Putamen (tissue), 1 donor: ENCODE data around the gene PPP1R12B.

ENCODE experiments used
- DNase-seq: peaks from one replicate; pipeline ENCODE4 v3.0.0-alpha.2; 2016; ENCODE audit warnings: low spot score

PPP1R12B gene, protein sequence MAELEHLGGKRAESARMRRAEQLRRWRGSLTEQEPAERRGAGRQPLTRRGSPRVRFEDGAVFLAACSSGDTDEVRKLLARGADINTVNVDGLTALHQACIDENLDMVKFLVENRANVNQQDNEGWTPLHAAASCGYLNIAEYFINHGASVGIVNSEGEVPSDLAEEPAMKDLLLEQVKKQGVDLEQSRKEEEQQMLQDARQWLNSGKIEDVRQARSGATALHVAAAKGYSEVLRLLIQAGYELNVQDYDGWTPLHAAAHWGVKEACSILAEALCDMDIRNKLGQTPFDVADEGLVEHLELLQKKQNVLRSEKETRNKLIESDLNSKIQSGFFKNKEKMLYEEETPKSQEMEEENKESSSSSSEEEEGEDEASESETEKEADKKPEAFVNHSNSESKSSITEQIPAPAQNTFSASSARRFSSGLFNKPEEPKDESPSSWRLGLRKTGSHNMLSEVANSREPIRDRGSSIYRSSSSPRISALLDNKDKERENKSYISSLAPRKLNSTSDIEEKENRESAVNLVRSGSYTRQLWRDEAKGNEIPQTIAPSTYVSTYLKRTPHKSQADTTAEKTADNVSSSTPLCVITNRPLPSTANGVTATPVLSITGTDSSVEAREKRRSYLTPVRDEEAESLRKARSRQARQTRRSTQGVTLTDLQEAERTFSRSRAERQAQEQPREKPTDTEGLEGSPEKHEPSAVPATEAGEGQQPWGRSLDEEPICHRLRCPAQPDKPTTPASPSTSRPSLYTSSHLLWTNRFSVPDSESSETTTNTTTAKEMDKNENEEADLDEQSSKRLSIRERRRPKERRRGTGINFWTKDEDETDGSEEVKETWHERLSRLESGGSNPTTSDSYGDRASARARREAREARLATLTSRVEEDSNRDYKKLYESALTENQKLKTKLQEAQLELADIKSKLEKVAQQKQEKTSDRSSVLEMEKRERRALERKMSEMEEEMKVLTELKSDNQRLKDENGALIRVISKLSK

DNA sequence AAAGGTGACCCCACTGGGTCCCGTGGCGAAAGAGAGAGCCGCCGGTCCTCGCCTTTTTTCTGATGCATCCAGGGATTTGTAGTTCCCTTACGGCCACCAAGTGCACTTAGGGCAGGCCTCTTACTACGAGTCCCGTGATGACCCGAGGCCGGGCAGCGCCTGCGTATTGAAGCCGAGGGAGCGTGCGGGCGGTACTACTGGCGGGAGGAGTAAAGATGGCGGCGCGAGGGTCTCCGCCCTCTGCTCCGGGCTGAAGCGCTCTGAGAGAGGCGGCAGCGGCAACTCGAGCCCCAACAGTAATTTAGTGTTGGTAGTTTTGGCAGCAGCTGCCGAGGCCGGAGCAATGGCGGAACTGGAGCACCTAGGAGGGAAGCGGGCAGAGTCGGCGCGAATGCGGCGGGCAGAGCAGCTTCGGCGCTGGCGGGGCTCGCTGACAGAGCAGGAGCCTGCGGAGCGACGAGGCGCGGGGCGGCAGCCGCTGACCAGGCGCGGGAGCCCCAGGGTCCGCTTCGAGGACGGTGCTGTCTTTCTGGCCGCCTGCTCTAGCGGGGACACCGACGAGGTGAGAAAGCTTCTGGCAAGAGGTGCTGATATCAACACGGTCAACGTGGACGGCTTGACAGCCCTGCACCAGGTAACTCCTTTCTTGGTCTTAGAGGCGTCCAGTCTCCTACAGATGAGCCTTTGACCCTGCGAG, at the start of gene PPP1R12B:
PPP1R12B (plus strand) TSS at position 191 of the 697 bp plus-strand sequence; CDS start at position 344, 153 bp downstream.
- DNase-seq: peak; percentile 100

DNA sequence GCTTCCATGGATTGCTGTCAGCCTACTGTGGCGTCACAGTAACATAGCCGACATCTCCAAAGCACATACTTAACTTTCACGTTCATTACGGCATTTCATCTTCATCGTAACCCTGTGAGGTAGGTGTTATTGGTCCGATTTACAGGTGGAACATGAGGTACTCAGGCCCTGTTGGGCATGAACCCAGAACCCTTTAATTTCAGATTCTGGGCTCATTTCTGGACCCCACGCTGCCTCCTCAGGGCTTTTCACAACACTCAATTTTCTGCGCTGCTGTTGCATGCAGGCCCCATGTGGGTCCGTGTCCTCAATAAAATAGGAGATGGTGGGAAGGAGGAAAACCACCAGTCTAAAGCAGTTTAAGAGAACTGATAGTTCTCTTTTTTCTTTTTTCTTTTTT, 46.3 kb upstream of the PPP1R12B start:
- DNase-seq: no peak

DNA sequence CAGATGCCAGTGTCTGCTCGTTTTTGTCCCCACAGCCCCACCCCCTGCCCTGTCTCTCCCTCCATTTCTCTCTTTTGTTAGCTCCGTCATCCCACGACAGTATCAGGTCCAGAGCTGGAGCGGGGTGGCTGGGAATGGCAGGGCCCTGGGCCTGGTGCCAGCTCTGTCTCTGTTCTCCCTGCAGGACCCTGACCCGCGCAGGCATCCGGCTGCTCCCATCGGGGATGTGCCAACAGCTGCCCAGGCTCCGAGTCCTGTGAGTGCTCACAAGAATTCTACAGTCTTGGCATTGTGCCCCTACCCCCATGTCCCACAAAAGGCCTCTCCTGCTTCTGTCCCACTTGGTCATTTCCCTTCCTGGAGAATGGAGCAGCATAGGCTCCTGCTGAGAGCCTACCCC, 44.1 kb upstream of the PPP1R12B start:
- no peak for DNase-seq

DNA sequence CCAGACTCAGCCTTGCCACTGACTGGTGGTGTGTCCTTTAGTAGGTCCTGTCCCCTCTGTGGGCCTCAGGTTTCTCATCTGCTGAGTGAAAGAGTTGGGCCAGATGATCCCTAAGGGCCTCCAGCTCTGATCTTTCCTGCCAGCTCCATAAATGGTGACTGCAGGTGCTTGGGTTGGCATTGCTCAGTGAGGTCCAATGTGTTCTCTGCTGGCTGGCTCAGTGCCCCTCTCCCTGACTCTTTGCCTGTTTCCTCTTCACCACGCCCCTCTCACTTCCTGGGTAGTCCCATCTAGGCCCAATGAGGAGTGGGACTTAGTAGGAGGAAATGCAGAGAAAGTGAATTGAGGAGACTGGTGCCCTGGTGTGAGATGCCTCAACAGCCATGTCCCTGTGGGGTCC, 43.3 kb upstream of the PPP1R12B start:
- no peak for DNase-seq

DNA sequence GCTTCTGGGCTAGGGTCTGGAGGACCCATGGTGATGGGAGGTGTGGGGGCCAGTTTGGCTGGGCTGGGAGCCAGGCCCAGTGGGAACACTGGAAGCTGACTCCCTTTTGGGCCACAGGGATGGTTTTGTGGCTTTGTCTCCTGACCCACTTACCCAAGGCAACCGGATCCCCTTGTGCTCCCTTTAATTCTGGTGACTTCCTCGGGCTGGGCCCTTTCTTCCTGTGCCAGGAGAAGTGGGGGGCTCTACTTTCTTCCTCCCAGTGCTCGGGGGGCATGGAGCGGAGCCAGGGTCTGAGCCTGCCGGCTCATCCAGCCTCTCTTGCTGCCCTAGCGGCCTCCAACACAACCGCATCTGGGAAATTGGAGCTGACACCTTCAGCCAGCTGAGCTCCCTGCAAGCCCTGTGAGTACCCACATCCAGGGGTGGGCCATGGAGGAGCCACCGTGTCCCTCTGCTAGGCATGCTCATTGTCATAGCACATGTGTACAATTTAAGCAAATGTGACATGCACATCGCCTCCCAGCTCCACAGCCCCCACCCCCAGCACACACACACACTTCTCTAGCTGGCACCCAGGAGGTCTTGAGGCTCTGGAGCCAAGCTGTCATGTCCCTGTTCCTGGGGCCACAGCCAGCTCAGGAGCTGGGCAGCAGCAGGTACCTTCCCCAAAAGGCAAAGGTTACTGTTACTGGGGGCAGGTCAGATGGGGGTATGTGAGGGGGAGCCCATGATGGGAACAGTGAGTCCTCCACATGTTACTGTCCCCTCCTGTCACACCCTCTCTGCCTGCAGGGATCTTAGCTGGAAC, 41.8 kb upstream of the PPP1R12B start:
- DNase-seq: peak; percentile 23

DNA sequence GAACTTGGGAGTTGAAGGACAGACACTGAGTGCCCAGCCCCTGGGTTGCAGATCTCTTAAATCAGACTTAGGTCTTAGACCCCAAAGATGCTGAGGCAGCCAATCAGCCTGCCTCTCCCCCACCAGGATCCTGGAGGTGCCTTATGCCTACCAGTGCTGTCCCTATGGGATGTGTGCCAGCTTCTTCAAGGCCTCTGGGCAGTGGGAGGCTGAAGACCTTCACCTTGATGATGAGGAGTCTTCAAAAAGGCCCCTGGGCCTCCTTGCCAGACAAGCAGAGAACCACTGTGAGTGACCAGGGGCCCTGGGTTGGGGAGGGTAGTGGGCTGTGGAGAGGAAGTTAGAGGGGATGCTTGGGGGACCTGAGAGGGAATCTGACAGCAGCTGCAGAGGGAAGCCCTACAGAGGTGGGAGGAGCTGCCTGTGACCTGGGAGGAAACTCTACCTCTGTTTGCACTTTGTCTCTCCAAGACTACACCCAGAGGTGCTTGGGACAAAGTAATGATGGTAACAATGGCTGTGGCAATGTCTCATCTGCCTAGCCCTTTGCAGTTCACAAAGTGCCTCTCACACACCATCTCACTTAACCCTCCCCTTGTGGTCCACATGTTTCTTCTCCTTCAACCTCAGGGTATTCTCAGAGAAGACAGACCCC, 38.3 kb upstream of the PPP1R12B start:
- no peak for DNase-seq

DNA sequence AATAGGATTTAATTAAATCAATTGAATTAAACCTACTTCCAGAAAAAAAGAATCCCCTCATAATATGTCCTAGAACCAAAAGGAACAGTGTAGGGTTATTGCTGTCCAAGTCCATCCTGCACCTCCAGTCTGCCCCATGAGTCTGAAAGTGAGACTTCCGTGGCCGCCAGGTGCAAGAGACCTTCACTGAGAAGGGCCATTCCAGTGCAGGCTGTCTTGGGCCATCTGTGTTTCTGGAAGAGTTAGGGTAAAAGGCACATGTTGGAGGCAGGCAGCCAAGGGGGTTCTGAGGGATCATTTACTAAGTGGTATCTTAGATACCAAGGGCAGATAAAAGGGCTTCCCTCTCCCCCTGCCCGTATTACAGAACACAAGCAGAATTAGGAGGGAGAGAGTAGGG, 37.8 kb upstream of the PPP1R12B start:
- no peak for DNase-seq

DNA sequence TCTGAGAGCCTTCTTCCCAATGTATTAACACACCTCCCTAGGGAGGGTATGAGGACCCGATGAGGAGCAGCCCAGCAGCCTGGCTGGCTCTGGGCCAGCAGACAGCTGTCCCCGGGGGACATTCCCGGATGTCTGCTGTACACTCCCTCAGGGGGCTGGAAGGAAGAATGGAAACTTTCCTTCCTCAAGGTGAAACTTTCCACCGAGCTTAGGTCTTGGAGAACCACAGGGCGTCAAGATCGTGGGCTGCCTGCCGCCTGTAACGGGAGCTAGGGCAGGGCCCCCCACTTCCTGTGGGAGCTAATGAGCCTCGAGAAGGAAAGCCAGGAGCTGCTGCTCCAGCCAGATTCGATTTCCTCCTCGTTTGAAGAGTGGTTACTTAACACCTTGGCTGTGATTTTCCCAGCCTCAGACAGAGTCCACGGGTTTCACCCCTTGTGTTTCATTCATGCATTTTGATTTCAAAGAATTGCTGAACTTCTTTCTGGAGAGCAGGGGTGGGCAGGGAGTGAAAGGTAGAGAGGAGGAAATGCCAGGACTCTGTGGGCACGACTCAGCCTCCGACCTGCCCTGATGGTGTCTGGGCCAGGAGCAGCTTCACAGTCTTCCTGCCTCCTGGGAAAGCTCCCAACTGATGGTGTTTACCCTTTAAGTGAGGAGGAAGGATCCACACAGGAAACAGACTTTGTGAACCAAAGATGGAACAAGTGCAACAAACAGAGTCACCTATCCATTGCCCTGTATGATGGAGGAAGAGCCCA, 36.4 kb upstream of the PPP1R12B start:
- no peak for DNase-seq

DNA sequence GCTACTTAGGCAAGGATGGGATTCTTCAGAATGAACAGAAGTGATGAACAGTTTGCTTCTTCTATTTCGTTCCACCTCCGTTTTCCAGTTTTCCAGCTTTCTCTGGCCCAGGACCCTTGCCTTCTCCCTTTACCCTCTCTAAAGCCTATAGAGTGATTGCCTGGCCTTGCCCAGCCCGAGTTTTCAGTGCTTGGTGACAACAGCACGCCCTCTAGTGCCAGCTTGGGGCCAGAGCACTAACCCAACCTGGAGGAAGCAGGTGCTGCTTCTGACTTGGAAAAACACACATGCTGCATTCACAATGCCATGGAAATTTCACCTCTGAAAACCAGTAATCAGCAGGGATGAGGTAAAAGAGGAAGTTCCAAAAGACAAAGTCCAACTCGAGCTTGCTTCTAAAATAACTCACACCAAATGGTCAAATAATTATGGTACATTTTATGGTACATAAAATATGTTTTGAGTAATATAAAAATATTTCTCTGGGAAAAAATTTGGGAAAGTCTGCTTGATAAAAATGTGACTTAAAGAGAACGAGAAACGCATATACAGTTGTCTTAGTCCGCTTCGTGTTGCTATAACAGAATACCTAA, 32.8 kb upstream of the PPP1R12B start:
- peak; percentile 63 for DNase-seq

DNA sequence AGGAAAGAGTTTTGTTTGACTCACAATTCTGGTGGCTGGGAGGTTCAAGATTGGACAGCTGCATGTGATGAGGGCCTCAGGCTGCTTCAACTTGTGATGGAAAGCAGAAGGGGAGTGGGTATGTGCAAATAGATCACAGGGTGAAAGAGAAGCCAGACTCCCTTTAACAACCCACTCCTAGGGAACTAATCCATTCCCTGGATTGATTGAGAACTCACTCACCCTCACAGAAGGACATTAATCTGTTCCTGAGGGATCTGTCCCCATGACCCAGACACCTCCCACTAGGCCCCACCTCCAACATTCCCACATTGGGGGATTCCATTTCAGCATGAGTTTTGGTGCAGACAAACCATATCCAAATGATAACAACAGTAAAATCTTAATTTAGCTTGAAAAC, 32.3 kb upstream of the PPP1R12B start:
- DNase-seq: no peak

DNA sequence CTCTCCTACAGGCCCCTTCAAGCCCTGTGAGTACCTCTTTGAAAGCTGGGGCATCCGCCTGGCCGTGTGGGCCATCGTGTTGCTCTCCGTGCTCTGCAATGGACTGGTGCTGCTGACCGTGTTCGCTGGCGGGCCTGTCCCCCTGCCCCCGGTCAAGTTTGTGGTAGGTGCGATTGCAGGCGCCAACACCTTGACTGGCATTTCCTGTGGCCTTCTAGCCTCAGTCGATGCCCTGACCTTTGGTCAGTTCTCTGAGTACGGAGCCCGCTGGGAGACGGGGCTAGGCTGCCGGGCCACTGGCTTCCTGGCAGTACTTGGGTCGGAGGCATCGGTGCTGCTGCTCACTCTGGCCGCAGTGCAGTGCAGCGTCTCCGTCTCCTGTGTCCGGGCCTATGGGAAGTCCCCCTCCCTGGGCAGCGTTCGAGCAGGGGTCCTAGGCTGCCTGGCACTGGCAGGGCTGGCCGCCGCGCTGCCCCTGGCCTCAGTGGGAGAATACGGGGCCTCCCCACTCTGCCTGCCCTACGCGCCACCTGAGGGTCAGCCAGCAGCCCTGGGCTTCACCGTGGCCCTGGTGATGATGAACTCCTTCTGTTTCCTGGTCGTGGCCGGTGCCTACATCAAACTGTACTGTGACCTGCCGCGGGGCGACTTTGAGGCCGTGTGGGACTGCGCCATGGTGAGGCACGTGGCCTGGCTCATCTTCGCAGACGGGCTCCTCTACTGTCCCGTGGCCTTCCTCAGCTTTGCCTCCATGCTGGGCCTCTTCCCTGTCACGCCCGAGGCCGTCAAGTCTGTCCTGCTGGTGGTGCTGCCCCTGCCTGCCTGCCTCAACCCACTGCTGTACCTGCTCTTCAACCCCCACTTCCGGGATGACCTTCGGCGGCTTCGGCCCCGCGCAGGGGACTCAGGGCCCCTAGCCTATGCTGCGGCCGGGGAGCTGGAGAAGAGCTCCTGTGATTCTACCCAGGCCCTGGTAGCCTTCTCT, 30.3 kb upstream of the PPP1R12B start:
- DNase-seq: no peak

DNA sequence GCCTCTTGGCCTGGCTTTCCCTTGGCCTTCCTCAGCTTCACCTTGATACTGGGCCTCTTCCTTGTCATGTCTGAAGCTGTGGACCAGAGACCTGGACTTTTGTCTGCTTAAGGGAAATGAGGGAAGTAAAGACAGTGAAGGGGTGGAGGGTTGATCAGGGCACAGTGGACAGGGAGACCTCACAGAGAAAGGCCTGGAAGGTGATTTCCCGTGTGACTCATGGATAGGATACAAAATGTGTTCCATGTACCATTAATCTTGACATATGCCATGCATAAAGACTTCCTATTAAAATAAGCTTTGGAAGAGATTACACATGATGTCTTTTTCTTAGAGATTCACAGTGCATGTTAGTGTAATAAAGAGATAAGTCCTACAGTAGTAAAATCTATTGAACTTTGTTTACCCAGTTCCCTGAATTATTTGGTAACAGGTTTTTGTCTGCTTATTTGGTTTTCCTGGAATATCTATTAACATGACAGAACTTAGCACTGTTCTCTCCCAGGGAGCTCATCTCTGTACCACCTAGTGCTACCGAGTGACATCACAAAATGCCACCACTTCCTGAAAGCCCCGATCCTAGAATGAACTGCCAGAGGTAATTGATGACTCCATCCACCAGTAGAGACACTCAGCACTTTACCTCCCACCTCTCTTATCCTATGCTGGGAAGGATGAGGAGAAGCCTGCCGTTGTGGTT, 29.0 kb upstream of the PPP1R12B start:
- DNase-seq: no peak

DNA sequence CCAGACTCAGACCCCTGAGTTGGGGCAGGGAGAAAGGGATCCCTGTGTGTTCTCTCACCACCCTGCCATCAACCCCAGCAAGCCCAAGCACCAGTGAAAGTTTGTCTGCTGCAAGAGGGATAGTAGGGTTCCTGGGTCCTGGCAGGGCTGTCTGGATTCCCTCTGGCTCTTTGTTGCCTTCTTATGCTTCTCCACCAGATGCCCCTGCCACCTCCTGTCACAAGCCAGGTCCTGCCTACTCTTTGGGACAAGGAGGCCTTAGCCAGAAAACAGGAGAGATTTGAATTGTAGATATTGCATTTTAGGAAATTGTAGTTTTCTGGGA, 28.5 kb upstream of the PPP1R12B start:
- no peak for DNase-seq

DNA sequence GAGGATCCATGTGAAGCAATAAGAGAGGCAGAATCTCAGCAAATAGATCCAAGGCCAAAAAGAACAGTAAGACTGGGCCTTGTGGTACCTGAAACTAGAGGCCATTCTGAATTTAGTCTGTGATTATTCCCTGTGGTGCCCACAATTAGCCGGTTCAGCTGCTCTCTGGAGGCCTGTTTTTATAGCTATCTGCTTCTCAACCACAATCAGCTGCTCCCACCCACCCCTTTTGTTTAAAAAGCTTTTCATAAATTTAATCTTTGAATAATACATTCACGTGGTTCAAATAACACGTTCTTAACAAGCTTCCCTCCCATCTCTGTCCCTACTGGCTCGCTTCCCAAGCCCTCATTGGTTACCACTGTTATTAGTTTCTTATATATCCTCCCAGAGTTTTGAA, 24.8 kb upstream of the PPP1R12B start:
- no peak for DNase-seq

DNA sequence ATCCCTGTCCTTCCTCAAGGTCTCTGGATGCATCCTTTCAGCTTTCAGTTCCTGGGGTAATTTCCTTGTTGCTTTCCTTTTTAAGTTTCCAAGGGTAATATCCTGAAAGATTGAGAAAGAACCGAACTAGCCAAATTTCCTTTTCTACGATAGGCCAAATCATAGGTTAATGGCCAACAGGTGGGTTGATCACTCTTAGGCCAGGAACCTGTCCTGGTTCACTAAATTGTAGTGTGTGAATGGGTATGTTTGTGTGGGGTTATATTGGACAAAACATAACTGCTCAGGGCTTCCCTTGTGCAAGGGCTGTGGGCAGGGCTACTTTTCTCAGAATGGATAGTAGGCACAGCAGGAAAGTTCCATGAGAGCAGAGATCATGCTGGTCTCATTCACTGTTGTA, 23.9 kb upstream of the PPP1R12B start:
- DNase-seq: no peak

DNA sequence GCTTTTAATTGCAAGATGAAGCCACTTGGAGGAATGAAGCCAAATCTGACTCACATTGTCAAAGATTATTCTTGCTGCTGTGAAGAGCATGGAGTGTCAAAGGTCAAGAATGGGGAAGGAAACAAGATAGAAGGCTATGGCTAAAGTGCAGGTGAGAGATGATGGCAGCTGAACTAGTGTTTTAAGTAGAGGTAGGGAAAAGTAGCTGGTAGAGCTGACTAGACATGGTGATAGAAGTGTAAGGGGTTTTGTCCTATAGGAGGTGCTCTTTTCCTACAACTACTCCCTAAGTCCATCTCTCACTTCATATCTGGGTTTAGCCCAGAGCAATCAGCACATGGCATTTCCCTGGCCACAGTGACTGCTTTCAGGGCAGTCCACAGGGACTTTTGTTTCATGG, 18.6 kb upstream of the PPP1R12B start:
- no peak for DNase-seq

DNA sequence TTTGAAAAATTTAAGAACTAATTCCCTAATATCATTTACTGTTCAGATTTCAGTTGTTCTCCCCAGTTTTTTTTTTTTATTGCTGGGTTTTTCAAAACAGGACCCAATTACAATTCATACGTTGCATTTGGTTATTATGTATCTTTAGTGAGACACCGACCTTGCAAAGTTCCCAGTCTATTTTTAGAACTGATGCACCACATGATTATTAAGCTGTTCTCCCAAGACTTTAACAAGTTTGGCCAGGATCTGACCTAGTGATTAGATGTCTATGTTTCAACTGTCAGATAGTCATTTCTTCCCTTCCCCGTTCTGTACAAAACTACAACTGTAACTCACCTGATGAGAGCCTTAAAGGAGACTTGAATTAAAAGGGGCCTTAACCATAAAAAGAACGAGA, 14.6 kb upstream of the PPP1R12B start:
- DNase-seq: no peak
